GM21360 (cell line): Measurements from ENCODE around the gene LANCL1.

ENCODE experiments used
- ATAC-seq: cut with Tn5 transposase; IDR thresholded peaks from one replicate; pipeline ENCODE4 v1.9.1; 2021; ENCODE audit warnings: mild to moderate bottlenecking, moderate library complexity; ENCODE audit not compliant: unreplicated experiment

LANCL1 gene

GRCh38 chr2:210412660-210413059, 63.9 kb downstream of the LANCL1 start:
- ATAC-seq = no peak

DNA sequence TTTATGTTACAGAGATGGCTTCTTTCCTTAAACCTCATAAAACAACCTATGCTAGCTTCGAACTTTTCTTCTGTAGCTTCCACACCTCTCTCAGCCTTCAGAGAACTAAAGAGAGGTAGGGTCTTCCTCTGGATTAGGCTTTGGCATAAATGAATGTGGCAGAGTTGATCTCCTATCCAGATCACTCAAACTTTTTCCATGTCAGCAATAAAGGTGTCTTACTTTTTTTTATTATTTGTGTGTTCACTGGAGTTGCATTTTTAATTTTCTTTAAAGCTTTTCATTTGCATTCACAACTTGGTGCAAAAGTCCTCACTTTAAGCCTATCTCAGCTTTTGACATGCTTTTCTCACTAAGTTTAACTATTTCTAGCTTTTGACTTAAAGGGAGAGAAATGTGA, 66.0 kb downstream of the LANCL1 start:
- no peak for ATAC-seq

GRCh38 chr2:210399440-210400041, 77.0 kb downstream of the LANCL1 start:
- ATAC-seq = no peak

- ATAC-seq = no peak
These were observed 84.1 kb downstream of the LANCL1 start for GRCh38 chr2:210392469-210392881.

DNA sequence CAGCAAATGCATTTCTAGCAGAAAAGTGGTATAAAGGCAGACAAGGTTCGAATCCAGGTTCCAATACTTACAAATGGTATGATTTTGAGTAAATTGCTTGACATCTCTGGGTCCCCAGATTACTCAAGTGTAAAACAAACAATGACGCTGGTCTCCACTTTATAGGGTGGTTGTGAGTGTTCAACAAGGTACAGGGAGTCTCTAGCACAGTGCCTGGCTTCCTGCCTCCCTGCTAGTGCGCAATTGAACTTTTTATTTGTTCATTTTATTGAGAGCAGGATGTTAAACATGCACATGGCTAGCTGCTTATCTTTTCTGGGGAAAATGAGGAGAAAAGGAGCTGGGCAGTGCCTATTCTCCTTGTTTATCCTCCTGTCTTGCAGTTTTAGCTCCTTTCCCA, 86.7 kb downstream of the LANCL1 start:
- ATAC-seq = no peak

DNA sequence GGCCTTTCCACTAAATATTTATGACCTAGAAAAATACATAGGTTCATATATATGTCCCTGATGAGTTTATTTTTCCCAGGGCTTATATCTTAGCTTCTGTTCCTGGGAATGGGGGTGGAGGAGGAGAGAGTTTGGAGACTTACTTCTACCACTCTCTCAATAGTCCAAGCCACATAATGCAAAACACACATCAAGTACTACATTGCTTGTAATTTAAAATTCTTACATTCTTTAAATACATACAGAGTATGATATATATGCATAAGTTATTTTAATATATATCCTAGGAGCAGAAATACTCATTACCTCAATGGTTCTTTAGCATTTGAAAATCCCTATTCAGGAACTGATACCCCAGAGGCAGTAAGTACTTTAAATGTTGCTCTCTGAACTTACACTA, 88.4 kb downstream of the LANCL1 start:
- ATAC-seq = no peak

DNA sequence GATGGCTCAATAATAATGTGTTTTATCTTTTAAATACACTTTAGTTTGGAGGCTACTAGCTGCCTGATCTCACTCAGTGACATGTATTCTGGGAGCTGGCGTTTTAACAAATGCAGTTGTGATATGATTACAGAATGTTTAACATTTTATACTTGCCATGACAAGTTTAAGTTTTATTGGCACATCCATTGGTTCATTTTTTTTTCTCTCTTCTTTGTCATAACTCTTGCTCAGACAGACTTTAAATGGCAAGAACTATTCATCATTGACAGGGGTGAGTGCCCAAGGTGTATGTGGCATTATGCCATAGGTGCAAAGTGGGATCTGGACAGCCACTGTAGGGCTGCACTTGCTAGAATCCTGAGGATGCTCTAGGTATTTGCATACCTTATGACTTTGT, 89.5 kb downstream of the LANCL1 start:
- ATAC-seq = no peak
